Subcutaneous abdominal adipose tissue (tissue), 5 donors: ENCODE measurements around the gene GALNT18.

Experiments
- H3K27ac ChIP-seq: one replicate; pipeline ENCODE4 v1.7.0; 2013; ENCODE audit warnings: low read depth, mild to moderate bottlenecking, inconsistent platforms, low read length, moderate library complexity
- H3K27me3 ChIP-seq, 5 donors: one replicate each; pipeline ENCODE4 v1.7.0; 2013; ENCODE audit warnings: low read length in 5 of 5, inconsistent platforms in 1 of 5; ENCODE audit not compliant: control insufficient read depth in 5 of 5, insufficient read depth in 4 of 5
- H3K36me3 ChIP-seq, 5 donors: one replicate each; pipeline ENCODE4 v1.7.0; 2013; ENCODE audit warnings: low read length in 5 of 5; ENCODE audit not compliant: control insufficient read depth in 5 of 5, insufficient read depth in 5 of 5
- H3K4me1 ChIP-seq, 5 donors: one replicate each; pipeline ENCODE4 v1.7.0; 2013; ENCODE audit warnings: low read length in 5 of 5, mild to moderate bottlenecking in 3 of 5, moderate library complexity in 1 of 5; ENCODE audit not compliant: control insufficient read depth in 5 of 5, insufficient read depth in 5 of 5
- H3K4me3 ChIP-seq, 5 donors: one replicate each; pipeline ENCODE4 v1.7.0; 2013; ENCODE audit warnings: low read length in 5 of 5, low read depth in 1 of 5
- H3K9ac ChIP-seq, 5 donors: one replicate each; pipeline ENCODE4 v1.7.0; 2013; ENCODE audit warnings: low read length in 5 of 5, mild to moderate bottlenecking in 4 of 5, moderate library complexity in 3 of 5
- H3K9me3 ChIP-seq, 5 donors: one replicate each; pipeline ENCODE4 v1.7.0; 2013; ENCODE audit warnings: low read length in 5 of 5; ENCODE audit not compliant: control insufficient read depth in 5 of 5
- donor health status: healthy.
- donor health status: healthy.
- donor health status: healthy.
- donor health status: healthy.
- donor health status: healthy.

The GALNT18 gene

GRCh38 chr11:11246166-11246565 is 375.6 kb downstream of the GALNT18 start:
- Histone ChIP-seq H3K4me3 (no peak overlapping the region), H3K27ac (no peak overlapping the region), H3K27me3 (no peaks in the 10 kb centered on the region), H3K9me3 (peaks cover 0 to 3% (median 0%) of the 10 kb centered on the region in 5 donors), H3K9ac (no peak overlapping the region), H3K36me3 (no peaks in the 10 kb centered on the region), H3K4me1 (peaks cover 6 to 41% (median 30%) of the 10 kb centered on the region in 5 donors)

- H3K27me3 ChIP-seq: no peaks in the 10 kb centered on the region
- no peaks in the 10 kb centered on the region for H3K36me3 ChIP-seq
- H3K9me3 ChIP-seq: peaks cover 0 to 3% (median 0%) of the 10 kb centered on the region in 5 donors
- H3K4me3 ChIP-seq: no peak overlapping the region
- peaks cover 6 to 41% (median 30%) of the 10 kb centered on the region in 5 donors for H3K4me1 ChIP-seq
- H3K27ac ChIP-seq: no peak overlapping the region
- no peak overlapping the region for H3K9ac ChIP-seq
Measured at GRCh38 chr11:11245453-11245852, 376.4 kb downstream of the GALNT18 start.

DNA sequence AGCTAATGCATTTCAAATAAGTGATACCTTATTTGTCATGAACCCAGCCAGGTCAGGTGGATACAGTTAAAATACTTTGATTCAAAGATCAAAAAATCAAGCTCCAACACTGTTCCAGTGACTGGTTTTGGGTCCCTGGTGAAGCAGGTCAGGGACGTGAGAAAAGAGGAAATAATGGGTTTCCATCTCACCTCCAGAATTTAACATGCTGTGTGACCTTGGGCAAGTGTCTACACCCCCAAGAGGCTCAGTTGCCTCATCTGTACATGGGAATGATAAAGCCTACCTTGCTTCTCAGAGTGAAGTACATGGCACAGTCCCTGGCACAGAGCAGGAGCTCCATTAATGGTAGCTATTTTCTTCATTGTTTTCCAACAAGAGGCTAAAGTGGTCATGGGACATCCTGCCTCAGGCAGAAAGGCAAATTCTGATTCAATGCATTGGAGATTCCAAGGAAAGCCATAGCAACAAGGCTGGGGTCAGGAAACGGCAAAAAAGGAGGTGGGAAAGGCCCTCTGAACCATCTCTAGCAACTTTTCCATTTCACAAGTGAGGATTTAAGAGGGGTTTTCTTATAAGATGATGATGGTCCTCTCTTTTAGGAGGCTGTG is 377.2 kb downstream of the GALNT18 start:
- H3K36me3 ChIP-seq: no peaks in the 10 kb centered on the region
- H3K9ac ChIP-seq: peak overlapping the region in 1 of 5 donors; percentile 11
- H3K27ac ChIP-seq: peak overlapping the region; percentile 65
- H3K4me3 ChIP-seq: no peak overlapping the region
- no peaks in the 10 kb centered on the region for H3K27me3 ChIP-seq
- H3K4me1 ChIP-seq: peaks cover 6 to 41% (median 30%) of the 10 kb centered on the region in 5 donors
- H3K9me3 ChIP-seq: peaks cover 0 to 3% (median 0%) of the 10 kb centered on the region in 5 donors

DNA sequence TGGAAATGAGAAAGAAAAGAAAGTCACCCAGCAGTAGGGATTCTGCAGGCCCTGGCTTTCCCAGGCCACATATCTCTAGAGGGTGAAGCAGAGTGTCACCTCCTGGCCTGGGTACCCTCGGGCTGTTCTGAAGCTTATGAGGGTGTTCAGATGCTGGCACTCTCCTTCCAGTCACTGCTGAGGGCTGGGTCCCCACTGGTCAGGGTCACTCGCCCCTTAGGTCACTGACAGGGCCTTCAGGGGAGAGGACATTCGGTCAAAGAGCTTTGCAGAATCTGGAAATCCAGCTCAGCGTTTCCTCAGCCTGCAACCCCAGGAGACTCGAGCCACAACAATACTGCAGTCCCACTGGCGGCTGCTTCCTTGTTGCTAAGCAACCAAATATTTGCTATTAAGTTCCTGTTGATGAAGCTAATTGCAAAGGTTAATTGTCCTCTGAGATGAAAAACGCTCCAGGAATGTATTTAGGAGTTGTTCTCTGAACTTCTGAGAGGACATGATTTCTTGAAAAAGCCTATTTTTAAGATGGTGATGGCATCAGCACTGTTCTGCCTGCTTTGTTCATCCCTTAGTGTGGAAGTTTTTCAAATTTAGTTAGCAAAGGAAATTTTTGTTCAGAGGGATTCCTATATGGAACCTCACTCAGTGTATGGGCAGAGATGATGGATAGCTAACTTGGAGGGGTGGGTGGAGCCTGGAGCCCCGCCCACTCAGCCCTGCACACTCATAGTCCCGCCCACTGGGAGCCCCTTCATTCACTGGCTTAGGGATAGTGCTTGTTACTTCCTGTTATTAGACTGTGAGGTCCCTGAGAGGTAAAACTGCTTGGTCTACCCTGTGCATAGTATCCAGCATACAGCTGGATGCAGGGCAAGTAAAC is 378.0 kb downstream of the GALNT18 start:
- H3K9ac ChIP-seq: peak overlapping the region; percentile 5 to 49 (median 42)
- H3K27ac ChIP-seq: peak overlapping the region; percentile 69

GRCh38 chr11:11243209-11243589 is 378.6 kb downstream of the GALNT18 start:
- Histone ChIP-seq H3K27ac (peak overlapping the region; percentile 69), H3K36me3 (no peaks in the 10 kb centered on the region), H3K27me3 (no peaks in the 10 kb centered on the region), H3K9ac (peak overlapping the region; percentile 5 to 49 (median 42)), H3K4me1 (peaks cover 6 to 41% (median 30%) of the 10 kb centered on the region in 5 donors), H3K9me3 (peaks cover 0 to 3% (median 0%) of the 10 kb centered on the region in 5 donors), H3K4me3 (peak overlapping the region in 1 of 5 donors; percentile 38)

More for the DNA sequence above, 378.0 kb downstream of the GALNT18 start:
- Histone ChIP-seq H3K9me3 (peaks cover 0 to 3% (median 0%) of the 10 kb centered on the region in 5 donors), H3K4me1 (peaks cover 6 to 41% (median 30%) of the 10 kb centered on the region in 5 donors), H3K27me3 (no peaks in the 10 kb centered on the region), H3K4me3 (peak overlapping the region in 1 of 5 donors; percentile 38), H3K36me3 (no peaks in the 10 kb centered on the region)

DNA sequence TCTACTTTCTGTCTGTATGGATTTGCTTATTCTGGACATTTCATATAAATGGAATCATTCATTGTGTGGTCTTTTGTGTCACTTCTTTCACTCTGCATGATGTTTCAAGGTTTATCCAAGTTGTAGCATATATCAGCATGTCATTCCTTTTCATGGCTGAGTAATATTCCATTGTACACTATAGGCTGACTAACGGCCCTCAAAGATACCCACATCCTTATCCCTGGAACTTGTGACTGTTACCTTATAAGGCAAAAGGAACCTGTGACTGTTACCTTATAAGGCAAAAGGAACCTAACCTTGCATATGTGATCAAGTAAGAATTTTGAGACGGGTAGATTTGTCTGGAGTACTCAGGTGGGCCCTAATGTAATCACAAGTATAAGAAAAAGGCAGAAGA is 380.5 kb downstream of the GALNT18 start:
- Histone ChIP-seq H3K9me3 (no peaks in the 10 kb centered on the region), H3K4me3 (no peak overlapping the region), H3K27ac (no peak overlapping the region)

DNA sequence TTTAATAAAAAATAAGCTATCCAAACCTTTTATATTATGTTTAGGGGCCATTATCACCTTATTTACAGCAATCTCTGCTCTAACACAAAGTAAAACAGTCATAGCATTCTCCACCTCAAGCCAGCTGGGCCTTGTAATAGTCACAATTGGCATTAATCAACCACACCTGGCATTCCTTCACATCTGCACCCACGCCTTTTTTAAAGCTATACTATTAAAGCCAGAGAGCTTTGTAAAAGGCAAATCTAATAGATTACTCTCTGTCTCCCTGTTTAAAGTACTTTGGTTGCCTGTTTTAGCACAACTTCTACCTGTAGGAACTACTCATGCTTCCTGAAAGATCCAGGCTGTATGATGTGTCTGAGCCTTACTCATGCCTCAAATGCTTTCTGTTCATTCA is 381.8 kb downstream of the GALNT18 start:
- no peak overlapping the region for H3K4me3 ChIP-seq
- H3K27ac ChIP-seq: no peak overlapping the region
- no peaks in the 10 kb centered on the region for H3K9me3 ChIP-seq
- H3K36me3 ChIP-seq: no peaks in the 10 kb centered on the region
- peaks cover 6 to 50% (median 23%) of the 10 kb centered on the region in 5 donors for H3K4me1 ChIP-seq
- H3K9ac ChIP-seq: no peak overlapping the region
- no peaks in the 10 kb centered on the region for H3K27me3 ChIP-seq

More for the DNA sequence above, 380.5 kb downstream of the GALNT18 start:
- Histone ChIP-seq H3K27me3 (no peaks in the 10 kb centered on the region), H3K4me1 (peaks cover 6 to 54% (median 30%) of the 10 kb centered on the region in 5 donors), H3K36me3 (no peaks in the 10 kb centered on the region), H3K9ac (no peak overlapping the region)

DNA sequence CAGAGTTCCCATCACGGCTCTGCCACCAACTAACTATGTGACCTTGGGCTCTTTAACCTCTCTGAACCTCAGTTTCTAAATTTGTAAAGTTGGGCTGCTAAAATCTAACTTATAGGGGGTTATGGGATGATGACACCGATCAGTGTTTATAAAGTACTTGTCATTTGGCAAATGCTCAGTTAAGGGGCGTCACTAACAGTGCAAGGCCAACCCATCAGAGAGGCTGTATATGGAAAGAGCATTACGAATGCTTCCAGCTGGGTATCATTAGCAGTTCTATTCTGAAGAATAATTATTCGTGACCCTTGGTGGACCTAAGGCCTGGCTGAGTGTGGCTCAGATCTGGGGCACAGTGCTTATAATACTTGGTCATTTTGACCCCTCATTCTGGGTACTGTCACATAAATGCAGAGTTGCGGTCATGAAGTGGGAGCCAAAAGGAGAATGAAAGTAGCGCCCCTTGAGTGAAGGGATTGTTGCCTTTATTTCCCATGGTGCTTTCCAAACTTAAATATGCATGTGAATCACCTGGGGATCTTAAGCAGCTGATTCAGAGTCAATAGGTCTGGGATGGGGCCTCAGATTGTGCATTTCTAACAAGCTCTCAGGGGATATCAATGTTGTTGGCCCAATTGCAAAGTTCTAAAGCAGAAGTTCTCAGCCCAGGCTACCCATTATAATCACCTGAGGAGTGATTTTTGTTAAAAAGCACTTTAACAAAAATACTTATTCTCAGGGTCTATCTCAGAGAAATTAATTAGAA is 384.6 kb downstream of the GALNT18 start:
- peak overlapping the region in 1 of 5 donors; percentile 30 for H3K9ac ChIP-seq
- no peaks in the 10 kb centered on the region for H3K27me3 ChIP-seq
- peaks cover 0 to 28% (median 2%) of the 10 kb centered on the region in 5 donors for H3K4me1 ChIP-seq
- no peaks in the 10 kb centered on the region for H3K36me3 ChIP-seq
- no peak overlapping the region for H3K4me3 ChIP-seq
- H3K27ac ChIP-seq: no peak overlapping the region
- no peaks in the 10 kb centered on the region for H3K9me3 ChIP-seq

- peaks cover 0 to 28% (median 4%) of the 10 kb centered on the region in 5 donors for H3K4me1 ChIP-seq
- no peak overlapping the region for H3K27ac ChIP-seq
- no peak overlapping the region for H3K9ac ChIP-seq
Measured at GRCh38 chr11:11236498-11237059, 385.2 kb downstream of the GALNT18 start.

More at GRCh38 chr11:11236498-11237059, 385.2 kb downstream of the GALNT18 start:
- Histone ChIP-seq H3K27me3 (no peaks in the 10 kb centered on the region), H3K36me3 (no peaks in the 10 kb centered on the region), H3K9me3 (no peaks in the 10 kb centered on the region), H3K4me3 (no peak overlapping the region)
